Embryonic facial prominence (tissue), 1 donor: ENCODE measurements around the gene PLCXD3.

ENCODE experiments used
- DNase-seq: peaks from one replicate; pipeline ENCODE4 v3.0.0-alpha.2; 2016; ENCODE audit errors: extremely low spot score

PLCXD3 gene

DNA sequence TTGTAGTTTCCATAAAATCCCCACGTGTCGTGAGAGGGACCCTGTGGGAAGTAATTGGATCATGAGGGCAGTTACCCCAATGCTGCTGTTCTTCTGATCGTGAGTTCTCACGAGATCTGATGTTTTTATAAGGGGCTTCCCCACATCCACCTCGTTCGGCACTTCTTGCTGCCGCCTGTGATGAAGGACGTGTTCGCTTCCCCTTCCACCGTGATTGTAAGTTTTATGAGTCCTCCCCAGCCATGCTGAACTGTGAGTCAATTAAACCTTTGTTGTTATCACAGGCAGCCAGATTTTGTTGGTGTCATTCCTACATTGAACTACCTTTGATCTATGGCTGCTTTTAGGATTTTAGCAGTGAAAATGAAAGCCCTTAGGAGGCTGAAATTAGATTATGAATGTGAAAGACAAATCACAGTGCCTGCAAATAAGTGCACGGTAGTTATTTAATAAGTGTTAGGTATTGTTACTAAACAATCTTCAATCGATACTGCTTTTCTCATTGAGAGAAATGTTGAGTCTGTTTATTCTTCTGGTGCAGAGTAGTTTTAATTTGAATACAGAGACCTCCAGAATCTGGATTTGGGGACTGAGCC, 229.1 kb downstream of the PLCXD3 start:
- DNase-seq: no peak

DNA sequence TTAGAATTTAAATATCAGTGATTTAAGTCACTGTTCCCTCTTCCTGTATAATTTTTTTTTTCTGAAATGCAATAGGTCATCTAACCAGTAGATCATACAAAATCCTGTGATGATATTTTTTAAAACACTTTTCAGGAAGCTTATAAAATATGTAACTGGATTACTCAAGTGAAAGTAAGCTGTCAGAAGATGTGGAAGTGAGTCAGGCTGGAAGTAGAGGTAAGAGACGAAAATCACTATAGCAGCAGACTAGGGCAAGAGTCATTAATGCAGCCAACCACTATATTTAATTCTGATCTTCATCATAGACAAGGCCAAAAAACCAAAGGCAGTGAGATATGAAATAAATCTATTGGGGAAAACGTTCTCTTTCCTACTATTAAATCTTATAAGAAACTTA, 231.4 kb downstream of the PLCXD3 start:
- DNase-seq: no peak

DNA sequence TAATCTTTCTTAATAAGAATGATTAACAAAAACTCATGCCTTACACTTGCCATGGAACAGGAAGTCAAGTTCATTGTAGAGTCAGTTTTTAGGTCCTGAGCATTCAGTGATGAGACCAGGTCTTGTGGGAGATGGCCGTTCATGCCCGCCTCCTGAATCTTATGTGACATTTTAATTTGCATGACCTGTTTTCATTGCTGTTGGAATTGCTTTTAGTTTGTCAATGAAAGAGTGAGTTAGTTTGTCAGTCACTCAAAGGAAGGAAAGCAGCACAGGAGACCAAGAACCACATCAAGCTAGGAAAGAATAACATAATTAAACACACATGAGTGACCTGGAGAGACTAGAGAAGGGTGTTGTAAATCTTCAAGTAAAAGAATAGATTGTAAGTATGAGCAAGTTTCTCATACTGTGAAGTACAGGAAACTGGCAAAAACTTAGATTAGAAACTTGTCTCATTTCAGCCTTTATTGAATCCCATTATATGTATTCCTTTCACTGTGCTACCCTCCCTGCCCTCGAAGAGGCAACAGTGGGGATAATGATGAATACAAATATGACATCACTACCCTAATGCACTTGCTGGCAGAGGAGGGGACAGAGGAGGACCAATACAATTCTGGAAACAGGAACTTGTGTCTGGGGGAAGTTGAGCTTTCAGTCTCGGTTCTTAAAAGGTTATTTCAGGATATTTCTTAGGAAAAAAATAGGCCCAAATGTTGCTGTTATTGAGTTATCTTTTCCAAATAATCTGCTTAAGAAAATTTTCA, 232.7 kb downstream of the PLCXD3 start:
- DNase-seq: no peak

DNA sequence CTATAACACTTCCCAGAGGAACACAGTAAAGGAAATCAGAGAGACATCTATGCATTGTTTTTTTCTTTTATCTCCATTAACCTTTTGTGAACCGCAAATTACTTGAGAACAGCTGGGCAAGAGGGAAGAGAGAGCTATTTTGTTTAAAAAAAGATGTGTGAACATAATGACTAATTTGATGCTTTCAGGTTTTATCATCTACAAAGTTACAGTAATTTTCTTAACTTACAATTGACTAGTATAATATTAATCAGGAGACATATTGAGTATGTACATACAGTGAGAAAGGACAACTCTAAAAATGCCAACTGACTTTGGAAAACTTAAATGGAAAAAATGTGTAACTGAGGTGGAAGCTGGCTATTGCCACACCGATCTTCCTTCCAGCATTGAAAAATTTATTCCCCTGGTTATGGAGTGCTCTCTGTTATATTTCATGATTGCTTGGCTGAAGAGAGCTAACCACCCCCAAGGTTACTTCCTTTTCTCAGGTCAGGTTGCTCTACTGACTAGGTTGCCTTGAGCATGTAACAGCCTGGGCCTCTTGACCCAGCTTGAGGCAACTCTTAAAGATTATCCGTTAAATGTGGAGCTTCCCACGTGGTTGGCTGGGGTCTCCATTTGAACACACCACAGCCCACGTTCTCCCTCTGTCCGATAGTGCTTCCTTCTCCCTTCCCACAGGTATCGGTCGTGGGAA, 234.4 kb downstream of the PLCXD3 start:
- no peak for DNase-seq

DNA sequence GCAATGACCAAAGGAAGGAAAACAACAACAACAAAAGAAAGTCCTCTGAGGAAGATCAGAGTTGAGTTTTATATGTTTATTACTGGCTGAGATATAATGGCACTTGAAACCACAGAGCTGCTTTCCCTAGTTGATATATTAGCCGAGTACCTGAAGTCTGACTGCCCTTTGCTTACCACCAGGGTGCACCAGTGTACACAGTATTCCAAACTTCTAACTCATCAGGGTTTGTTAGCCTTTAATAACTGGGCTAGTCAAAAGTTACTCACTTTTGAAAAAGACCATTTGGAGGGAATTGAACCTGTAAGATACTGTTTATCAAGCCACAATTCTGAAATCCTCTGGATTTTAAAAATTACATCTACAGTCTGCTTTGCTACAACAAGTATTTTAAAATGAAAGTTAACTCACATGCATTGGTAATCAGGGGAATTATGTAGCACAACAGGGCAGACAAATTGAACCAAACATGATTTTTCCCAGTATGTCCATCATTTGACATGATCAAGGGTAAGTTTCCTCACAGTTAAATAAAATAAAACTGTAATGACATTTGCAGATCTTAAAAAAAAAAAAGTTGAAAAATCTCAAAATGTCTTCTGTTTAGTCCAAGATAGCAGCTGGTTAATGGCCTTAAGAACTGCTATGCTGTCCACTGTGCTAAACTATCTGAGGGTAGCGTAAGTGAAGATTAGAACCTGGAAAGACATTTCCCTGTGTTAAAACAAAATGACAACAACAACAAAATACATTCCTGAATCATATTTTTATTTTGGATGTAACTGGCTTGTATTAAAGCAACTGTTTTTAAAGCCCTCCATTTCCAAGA, 239.8 kb downstream of the PLCXD3 start:
- DNase-seq: peak; percentile 19

DNA sequence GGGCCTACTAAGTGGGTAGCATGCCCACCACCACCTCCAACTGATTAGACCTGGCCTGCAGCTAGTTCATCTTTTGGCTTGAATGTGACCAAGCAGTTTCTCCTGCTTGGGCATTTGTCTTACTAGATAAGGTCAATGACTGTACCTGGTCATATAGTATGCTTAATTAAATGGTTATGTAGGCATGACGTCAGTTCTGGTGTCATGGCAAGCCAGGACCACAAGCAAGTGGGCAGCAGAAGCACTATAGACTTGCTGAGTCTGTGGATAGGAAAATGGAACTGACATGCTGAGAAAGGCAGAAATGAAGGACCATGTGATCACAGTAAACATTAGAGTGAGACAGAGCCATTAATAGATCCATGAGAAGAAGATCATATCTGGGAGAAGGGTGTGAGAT, 241.5 kb downstream of the PLCXD3 start:
- no peak for DNase-seq

DNA sequence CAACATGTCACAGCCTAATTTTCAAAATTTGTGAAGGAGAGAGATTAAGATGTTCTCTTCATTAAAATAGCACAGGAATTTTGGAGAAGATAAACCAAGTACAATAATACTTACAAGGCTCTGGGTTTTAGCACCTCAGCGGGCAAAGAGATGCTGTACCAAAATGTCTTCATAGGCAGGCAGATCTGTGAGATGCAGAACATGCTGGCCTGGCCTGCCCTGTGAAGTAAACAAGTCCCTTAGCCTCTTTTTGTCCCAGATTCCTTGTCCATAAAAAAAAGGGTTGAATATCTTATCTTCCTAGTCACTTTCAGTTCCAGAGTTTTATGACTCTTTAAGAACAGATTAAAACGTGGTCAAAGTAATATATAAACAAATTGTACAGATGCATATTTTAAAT, 244.0 kb downstream of the PLCXD3 start:
- no peak for DNase-seq

DNA sequence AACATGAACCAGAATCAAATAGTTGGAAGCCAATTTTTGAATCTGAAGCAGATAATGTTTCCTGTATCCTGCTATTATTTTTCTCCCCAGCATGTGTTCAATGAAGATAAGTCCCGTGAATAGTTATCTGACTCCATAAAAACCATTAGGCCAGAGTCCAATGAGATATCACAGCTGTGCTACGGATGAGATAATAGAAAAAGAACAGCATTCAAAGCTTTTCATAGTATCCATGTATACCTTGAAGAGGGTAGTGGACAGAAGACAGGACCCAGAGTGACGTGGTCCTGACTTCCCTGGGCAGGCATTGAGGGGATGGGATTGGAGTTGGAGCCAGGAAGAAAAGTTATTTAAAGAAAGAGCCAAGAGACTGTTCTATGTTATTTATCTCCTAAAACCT, 246.4 kb downstream of the PLCXD3 start:
- no peak for DNase-seq

DNA sequence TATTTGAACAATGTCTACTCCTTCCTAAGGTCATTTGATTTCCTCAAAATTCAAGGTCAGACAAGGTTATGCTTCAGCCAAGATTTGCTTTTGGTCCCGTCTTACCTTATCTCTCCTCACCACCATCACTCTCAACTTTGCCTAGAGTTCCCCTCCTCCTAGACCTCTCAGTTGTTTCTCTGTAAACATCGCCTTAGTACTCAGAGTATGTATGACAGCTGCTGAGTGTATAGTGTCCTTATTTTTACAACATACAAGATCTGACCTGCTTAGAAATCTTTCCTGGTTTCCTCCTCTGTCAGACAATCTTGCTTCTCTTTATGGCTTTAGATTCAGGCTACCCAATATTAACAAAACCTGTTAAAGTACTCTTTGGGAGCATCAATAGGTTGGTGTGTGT, 247.1 kb downstream of the PLCXD3 start:
- DNase-seq: no peak
